ENCODE data around the gene PRDM16. TPM values are rescaled to one million over a fixed set of nuclear protein-coding genes. Genes with fewer than 3 reads are reported as not detected.

The PRDM16 gene
- total RNA-seq, 1 donor from 2014 or later = 0.79 TPM

DNA sequence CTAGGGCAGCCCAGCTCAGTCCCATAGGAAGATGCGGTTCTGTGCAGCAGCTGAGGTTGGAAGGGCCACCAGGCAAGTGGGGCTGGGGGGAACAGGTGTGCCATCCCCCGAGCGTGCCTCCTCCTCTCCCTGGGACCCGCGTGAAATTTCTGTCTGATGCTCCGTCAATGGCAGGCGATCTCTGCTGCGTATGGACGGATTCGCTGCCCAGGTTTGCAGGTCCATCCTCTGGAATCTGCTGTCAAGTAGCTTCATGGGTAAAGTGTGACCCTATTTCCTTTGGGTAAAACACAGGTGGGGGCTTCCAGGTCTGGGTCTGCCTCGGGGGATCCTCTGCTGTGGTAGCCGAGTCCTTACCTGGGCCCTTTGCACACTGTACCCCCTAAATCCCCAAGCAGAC lies 270.9 kb downstream of the PRDM16 start:
- DNase-seq (ENCODE audit: low read depth) (no peak), FAIRE-seq (no peak)
- H3K27me3 ChIP-seq (ENCODE audit: control insufficient read depth, insufficient read depth, low read length) = no peaks in the 10 kb centered on the region
- no peaks in the 10 kb centered on the region for H3K36me3 ChIP-seq (ENCODE audit: control insufficient read depth, insufficient read depth, low read length)
- TF ChIP-seq CTCF (IDR thresholded peaks at IDR 0.05; ENCODE audit: insufficient read depth, low read length, severe bottlenecking) = no peak
- no peak overlapping the region for H3K4me3 ChIP-seq (ENCODE audit: low read depth, low read length)

- H3K36me3 ChIP-seq (ENCODE audit: control insufficient read depth, insufficient read depth, low read length) = no peaks in the 10 kb centered on the region
- no peak overlapping the region for H3K4me3 ChIP-seq (ENCODE audit: low read depth, low read length)
- no peak for TF ChIP-seq CTCF (IDR thresholded peaks at IDR 0.05; ENCODE audit: insufficient read depth, low read length, severe bottlenecking)
- FAIRE-seq (no peak), DNase-seq (ENCODE audit: low read depth) (no peak)
- H3K27me3 ChIP-seq (ENCODE audit: control insufficient read depth, insufficient read depth, low read length) = no peaks in the 10 kb centered on the region
Observed at GRCh38 chr1:3340548-3341235, 271.7 kb downstream of the PRDM16 start.

- Histone ChIP-seq H3K27me3 (ENCODE audit: control insufficient read depth, insufficient read depth, low read length) (no peaks in the 10 kb centered on the region), H3K36me3 (ENCODE audit: control insufficient read depth, insufficient read depth, low read length) (no peaks in the 10 kb centered on the region), H3K4me3 (ENCODE audit: low read depth, low read length) (no peak overlapping the region)
- no peak for TF ChIP-seq CTCF (IDR thresholded peaks at IDR 0.05; ENCODE audit: insufficient read depth, low read length, severe bottlenecking)
- no peak for FAIRE-seq
- DNase-seq (ENCODE audit: low read depth) = no peak
Observed at GRCh38 chr1:3341236-3341994, 272.4 kb downstream of the PRDM16 start.

- DNase-seq (ENCODE audit: low read depth) (no peak), FAIRE-seq (no peak)
Observed at GRCh38 chr1:3342960-3343359, 274.0 kb downstream of the PRDM16 start.

DNA sequence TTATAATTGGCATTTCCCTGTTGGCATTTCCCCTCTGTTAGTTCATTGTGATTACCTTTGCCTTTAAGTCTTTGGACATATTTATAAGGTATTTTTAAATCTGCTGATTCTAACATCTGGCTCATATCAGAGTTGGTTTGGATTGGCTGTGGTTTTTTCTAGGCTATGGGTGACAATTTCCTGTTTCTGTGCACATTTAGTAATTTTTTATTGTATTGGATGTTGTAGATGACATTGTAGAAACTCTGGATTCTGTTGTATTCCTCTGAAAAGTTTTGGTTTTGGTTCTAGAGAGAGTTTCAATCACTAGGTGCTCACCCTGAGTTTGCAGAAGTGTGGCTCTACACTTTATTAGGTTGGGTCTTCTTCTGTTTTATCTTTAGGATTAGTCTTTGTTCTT lies 275.4 kb downstream of the PRDM16 start:
- FAIRE-seq = no peak
- Histone ChIP-seq H3K27me3 (ENCODE audit: control insufficient read depth, insufficient read depth, low read length) (no peaks in the 10 kb centered on the region), H3K4me3 (ENCODE audit: low read depth, low read length) (no peak overlapping the region), H3K36me3 (ENCODE audit: control insufficient read depth, insufficient read depth, low read length) (no peaks in the 10 kb centered on the region)
- no peak for DNase-seq (ENCODE audit: low read depth)
- no peak for TF ChIP-seq CTCF (IDR thresholded peaks at IDR 0.05; ENCODE audit: insufficient read depth, low read length, severe bottlenecking)

More at GRCh38 chr1:3342960-3343359, 274.0 kb downstream of the PRDM16 start:
- no peak for TF ChIP-seq CTCF (IDR thresholded peaks at IDR 0.05; ENCODE audit: insufficient read depth, low read length, severe bottlenecking)
- Histone ChIP-seq H3K4me3 (ENCODE audit: low read depth, low read length) (no peak overlapping the region), H3K27me3 (ENCODE audit: control insufficient read depth, insufficient read depth, low read length) (no peaks in the 10 kb centered on the region), H3K36me3 (ENCODE audit: control insufficient read depth, insufficient read depth, low read length) (no peaks in the 10 kb centered on the region)

Measured in bronchial epithelial cell (primary cell).